Measurements from ENCODE around the gene FBLN1.

FBLN1 gene

GRCh38 chr22:45565973-45566372 lies 63.3 kb downstream of the FBLN1 start:
- no peak for DNase-seq (ENCODE audit: low read depth in 2 of 2)

DNA sequence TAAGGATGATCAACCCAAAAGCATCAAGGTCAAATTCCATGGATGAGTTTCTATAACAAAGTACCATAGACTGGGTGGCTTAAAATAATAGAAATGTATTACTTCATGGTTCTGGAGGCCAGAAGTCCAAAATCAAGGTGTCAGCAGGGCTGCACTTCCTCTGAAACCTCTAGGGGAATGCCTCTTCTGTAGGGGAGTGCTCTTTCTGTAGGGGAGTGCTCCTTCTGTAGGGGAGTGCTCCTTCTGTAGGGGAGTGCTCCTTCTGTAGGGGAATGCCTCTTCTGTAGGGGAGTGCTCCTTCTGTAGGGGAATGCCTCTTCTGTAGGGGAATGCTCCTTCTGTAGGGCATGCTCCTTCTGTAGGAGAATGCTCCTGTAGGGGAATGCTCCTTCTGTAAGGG lies 65.5 kb downstream of the FBLN1 start:
- no peak for DNase-seq (ENCODE audit: low read depth in 2 of 2)

DNA sequence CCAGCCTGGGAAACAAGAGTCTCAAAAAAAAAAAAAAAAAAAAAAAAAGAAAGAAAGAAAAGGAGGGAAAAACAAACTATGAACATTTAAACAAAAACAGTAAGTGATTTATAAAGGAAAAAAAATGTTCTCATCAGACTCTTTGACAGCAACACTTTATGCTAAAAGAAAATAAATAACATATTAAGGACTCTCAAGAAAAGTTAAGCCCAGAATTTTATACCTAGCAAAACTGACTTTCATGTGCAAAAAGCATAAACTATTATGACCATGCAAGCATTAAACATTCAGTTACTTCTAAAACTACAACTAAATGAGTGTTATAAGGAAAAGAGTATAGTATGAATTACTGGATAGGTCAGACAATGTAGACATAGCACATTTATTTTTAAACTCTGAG lies 68.4 kb downstream of the FBLN1 start:
- DNase-seq (ENCODE audit: low read depth in 2 of 2), result no peak

- no peak for DNase-seq (ENCODE audit: low read depth in 2 of 2)
These were observed 69.8 kb downstream of the FBLN1 start for GRCh38 chr22:45572444-45572843.

GRCh38 chr22:45574069-45574703 lies 71.5 kb downstream of the FBLN1 start:
- no peak for DNase-seq (ENCODE audit: low read depth in 2 of 2)

- DNase-seq (ENCODE audit: low read depth in 2 of 2), result no peak
These were observed 72.5 kb downstream of the FBLN1 start for GRCh38 chr22:45575173-45575572.

DNA sequence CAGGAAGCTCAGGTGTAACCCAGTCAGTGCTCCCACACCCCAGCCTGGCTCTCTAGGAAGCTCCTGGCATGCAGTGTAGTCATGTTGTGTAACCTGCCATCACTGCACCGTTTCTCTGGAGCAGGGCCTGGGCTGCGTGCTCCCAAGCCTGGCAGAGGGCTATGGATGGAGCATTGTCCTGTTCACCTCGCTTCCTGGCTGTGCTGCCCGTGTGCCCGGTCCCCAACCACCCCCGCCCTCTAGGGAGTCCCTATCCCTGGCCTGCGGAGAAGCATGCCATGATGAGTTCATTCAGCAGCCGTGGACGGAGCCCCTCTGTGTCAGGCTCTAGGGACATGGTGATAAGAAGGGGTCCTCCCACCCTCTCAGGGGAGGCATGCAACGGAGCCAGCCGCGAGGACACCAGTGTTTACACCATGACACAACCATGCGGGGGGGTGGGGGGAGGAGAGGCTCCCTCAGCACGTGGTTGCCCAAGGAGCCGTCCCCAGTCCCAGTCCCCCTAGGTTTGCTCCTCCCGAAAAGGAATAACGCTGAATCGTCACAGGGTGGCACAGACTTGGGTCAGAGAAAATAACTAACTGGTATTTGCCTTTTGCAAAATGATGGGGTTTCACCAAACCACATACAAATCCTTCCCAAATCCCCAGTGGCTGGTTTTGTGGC lies 73.1 kb downstream of the FBLN1 start:
- no peak for DNase-seq (ENCODE audit: low read depth in 2 of 2)

GRCh38 chr22:45576273-45576625 lies 73.6 kb downstream of the FBLN1 start:
- no peak for DNase-seq (ENCODE audit: low read depth in 2 of 2)

GRCh38 chr22:45576730-45577464 lies 74.2 kb downstream of the FBLN1 start:
- DNase-seq (ENCODE audit: low read depth in 2 of 2), result no peak

- peak; percentile 25 to 38 for DNase-seq (ENCODE audit: low read depth in 2 of 2)
These were observed 75.3 kb downstream of the FBLN1 start for GRCh38 chr22:45577746-45578523.

- no peak for DNase-seq (ENCODE audit: low read depth in 2 of 2)
These were observed 76.0 kb downstream of the FBLN1 start for GRCh38 chr22:45578524-45579147.

DNA sequence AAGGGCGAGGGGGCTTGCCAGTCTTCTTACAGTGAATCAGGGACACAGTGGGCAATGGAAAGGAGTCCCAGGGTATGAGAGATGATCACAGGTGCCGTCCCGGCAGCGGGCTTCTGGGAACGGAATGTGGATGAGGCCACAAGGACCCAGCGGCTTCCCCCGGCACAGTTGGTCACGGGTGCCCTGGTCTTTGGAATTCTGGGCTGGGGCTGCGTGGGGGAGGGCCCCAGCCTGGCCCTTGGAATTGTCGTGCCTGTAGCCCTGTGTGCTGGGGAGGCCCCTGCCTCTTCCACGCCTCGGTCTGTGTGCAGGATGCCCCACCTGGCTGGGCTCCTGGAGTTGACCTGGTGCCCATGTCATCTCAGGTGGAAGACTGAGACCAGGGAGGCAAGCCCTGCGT lies 76.6 kb downstream of the FBLN1 start:
- no peak for DNase-seq (ENCODE audit: low read depth in 2 of 2)

DNA sequence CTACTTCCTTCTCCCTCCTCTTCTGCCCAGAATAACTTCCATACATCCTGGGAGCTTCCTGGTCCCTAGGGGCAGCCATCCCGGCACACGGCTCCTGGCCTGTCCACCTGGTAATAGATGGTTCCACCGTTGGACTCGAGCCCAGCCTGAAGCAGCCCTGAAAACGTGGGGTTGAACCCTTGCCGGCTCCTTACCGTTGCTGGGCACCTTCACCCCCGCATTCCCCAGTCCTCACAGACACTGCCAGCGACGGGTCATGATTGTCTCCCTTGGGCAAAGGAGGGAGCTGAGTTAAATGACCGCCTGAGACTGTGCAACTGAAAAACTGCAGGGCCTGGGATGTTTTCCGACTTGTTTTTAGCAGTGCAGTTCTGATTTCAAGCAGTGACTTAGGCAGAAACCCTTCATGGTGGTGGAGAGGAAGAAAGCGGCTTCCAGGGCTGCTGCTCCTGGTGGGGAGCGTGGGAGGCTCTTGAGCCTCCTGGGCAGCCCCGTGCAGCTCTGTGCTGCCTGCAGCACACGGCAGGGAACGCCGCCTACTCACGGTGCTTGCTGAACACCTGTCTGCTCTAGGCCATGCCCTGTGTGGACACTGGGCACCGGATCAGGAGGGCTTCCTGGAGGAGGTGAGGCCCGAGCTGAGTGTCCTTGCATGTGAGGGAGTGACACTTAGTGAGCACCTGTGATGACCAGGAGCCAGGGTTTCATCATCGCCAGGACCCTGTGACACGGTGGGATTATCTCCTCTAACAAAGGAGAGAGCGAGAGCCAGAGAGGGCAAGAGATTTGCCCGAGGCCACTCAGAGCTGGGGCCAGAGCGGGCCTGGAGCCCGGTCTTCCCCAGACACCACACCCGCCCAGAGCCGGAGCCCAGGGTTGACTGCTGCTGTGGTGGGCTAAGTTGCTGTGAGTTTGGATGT lies 77.4 kb downstream of the FBLN1 start:
- no peak for DNase-seq (ENCODE audit: low read depth in 2 of 2)

- no peak for DNase-seq (ENCODE audit: low read depth in 2 of 2)
These were observed 78.2 kb downstream of the FBLN1 start for GRCh38 chr22:45580726-45581381.

DNA sequence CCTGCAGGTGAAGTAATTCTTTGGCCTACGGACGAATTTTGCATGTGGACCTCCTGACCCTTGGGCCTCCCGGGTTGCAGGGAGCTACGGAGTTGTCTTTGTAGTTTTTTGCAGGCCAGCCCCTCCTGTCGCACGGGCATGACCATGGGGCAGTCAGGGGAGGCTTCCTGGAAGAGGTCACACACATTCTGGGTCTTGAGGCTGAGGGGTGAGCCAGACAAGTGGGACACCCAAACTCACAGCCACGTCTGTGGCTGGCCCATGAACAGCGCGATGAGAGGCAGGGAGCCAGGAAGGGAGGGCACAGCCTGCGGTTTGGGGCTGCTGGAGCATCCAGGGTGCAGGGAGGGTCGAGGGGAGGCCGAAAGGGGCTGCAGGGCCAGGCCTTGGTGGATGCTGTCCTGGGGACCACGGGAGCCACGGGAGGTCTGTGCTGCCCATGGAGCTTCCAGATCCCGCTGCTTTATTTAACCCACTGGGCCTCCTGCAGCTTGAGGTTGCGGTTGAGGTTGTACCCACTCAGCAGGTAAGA lies 78.9 kb downstream of the FBLN1 start:
- DNase-seq (ENCODE audit: low read depth in 2 of 2), result no peak

GRCh38 chr22:45582236-45582954 lies 79.7 kb downstream of the FBLN1 start:
- no peak for DNase-seq (ENCODE audit: low read depth in 2 of 2)

GRCh38 chr22:45582955-45583320 lies 80.3 kb downstream of the FBLN1 start:
- DNase-seq (ENCODE audit: low read depth in 2 of 2), result no peak

DNA sequence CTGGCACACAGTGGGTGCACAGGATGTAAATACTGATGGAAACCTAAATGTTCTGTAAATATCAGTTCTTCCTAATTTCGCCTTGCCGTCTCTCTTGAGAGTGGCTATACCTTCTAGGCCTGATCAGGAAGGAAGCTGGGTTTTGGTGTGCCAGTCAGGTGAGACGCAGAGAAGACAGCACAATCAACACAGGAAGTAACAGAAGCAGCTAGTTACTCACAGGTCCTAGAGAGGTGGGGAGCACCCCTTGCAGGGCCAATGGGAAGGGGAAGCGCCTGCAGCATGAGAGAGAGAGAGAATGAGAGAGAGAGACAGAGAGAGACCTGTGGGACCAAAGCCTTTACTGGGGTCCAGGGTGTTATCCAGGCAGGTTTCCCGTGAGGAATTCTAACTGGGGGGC lies 80.8 kb downstream of the FBLN1 start:
- no peak for DNase-seq (ENCODE audit: low read depth in 2 of 2)

- DNase-seq (ENCODE audit: low read depth in 2 of 2), result no peak
These were observed 81.5 kb downstream of the FBLN1 start for GRCh38 chr22:45584121-45584570.
